ENCODE measurements around the gene KIF2C.
"Not testable (repeated sequence)": the region's sequence is repeated elsewhere in the genome, so short reads cannot be mapped to it uniquely, and the experiment has no call there.

Gene KIF2C

GRCh38 chr1:44792736-44793502 lies 53.3 kb downstream of the KIF2C start:
- Histone ChIP-seq H3K4me3 (ENCODE audit: low read depth, low read length, poor library complexity, severe bottlenecking) (no peak overlapping the region), H3K27ac (ENCODE audit: low read depth, low read length, poor library complexity, severe bottlenecking) (no peak overlapping the region), H3K36me3 (ENCODE audit: insufficient read depth, low read length) (no peaks in the 10 kb centered on the region), H3K4me1 (ENCODE audit: insufficient read depth, low read length, severe bottlenecking) (no peaks in the 10 kb centered on the region), H3K79me2 (ENCODE audit: insufficient read depth, low read length) (no peaks in the 10 kb centered on the region), H3F3A (ENCODE audit: insufficient read depth, low read length) (no peaks in the 10 kb centered on the region), H3K27me3 (ENCODE audit: insufficient read depth, low read length) (no peaks in the 10 kb centered on the region), H3K9me2 (ENCODE audit: low read depth, low read length) (no peaks in the 10 kb centered on the region), H3K4me2 (ENCODE audit: low read length) (no peak overlapping the region), H3K9ac (ENCODE audit: low read length) (no peak overlapping the region), H4K20me1 (ENCODE audit: insufficient read depth, low read length) (no peaks in the 10 kb centered on the region), H3K9me3 (ENCODE audit: low read length) (no peaks in the 10 kb centered on the region), H2AFZ (ENCODE audit: low read length) (no peak overlapping the region)
- TF ChIP-seq EZH2 (IDR thresholded peaks at IDR 0.05; ENCODE audit: borderline replicate concordance, low read length) = no peak
- no peak for TF ChIP-seq CTCF (IDR thresholded peaks at IDR 0.05; ENCODE audit: low read length)

DNA sequence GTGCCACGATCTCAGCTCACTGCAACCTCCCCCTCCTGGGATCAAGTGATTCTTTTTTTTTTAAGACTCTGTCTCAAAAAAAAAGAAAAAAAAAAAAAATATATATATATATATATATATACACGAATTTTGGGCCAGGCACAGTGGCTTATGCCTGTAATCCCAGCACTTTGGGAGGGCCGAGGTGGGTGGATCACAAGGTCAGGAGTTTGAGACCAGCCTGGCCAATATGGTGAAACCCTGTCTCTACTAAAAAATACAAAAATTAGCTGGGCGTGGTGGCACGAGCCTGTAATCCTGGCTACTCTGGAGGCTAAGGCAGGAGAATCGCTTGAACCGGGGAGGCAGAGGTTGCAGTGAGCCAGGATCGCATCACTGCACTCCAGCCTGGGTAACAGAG lies 58.2 kb downstream of the KIF2C start:
- H3K4me2 ChIP-seq (ENCODE audit: low read length); H3K4me3 ChIP-seq (ENCODE audit: low read depth, low read length, poor library complexity, severe bottlenecking); H3K27ac ChIP-seq (ENCODE audit: low read depth, low read length, poor library complexity, severe bottlenecking); H3K79me2 ChIP-seq (ENCODE audit: insufficient read depth, low read length); H3K9me3 ChIP-seq (ENCODE audit: low read length); H3K36me3 ChIP-seq (ENCODE audit: insufficient read depth, low read length); H4K20me1 ChIP-seq (ENCODE audit: insufficient read depth, low read length); H3K9me2 ChIP-seq (ENCODE audit: low read depth, low read length); H2AFZ ChIP-seq (ENCODE audit: low read length); H3F3A ChIP-seq (ENCODE audit: insufficient read depth, low read length); H3K9ac ChIP-seq (ENCODE audit: low read length); H3K27me3 ChIP-seq (ENCODE audit: insufficient read depth, low read length): not testable (repeated sequence)
- peaks cover 27% of the 10 kb centered on the region for H3K4me1 ChIP-seq (ENCODE audit: insufficient read depth, low read length, severe bottlenecking)

DNA sequence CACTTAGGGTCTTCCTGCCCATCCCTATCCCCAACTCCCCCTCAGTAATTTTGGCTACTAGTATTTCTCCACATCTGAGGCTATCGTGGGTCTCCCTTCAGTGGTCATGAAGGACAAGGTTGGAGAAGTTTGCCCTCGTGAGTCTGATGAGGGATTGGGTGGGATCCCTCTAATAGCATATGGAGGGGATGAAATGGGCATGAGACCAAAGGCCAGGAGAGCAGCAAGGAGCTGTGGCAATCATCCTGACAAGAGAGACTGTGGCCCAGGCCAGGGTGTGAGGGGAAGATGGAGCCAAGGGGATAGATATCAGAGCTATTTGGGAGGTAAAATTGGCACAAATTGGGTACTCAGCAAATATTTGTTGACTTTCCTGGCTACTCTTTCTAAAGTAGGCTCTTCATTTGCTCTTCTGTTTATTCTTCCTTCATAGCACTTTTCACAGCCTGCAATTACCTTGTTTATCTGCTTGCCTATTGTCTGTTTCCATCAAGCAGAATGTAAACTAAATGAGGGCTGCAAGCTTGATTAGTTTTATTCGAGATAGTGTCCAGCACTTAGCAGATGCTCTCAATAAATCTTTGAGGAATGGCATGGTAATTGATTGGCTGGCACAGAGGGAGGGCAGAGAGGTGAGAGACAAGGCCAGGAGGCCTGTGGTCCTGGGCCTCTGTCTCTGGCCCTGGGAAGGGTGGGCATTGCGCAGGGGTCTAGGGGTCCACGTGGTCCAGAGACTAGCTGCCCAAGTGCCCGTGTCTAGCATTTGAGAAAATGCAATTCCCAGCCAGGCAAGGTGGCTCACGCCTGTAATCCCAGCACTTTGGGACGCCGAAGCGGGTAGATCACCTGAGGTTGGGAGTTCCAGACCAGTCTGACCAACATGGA lies 59.1 kb downstream of the KIF2C start:
- Histone ChIP-seq H2AFZ (ENCODE audit: low read length) (no peak overlapping the region), H3K27ac (ENCODE audit: low read depth, low read length, poor library complexity, severe bottlenecking) (no peak overlapping the region), H4K20me1 (ENCODE audit: insufficient read depth, low read length) (no peaks in the 10 kb centered on the region), H3K9me2 (ENCODE audit: low read depth, low read length) (no peaks in the 10 kb centered on the region), H3K9me3 (ENCODE audit: low read length) (no peaks in the 10 kb centered on the region), H3K9ac (ENCODE audit: low read length) (no peak overlapping the region), H3K36me3 (ENCODE audit: insufficient read depth, low read length) (peaks cover 6% of the 10 kb centered on the region; the same call in 1 of the 2 replicates), H3K27me3 (ENCODE audit: insufficient read depth, low read length) (no peaks in the 10 kb centered on the region), H3F3A (ENCODE audit: insufficient read depth, low read length) (no peaks in the 10 kb centered on the region), H3K4me3 (ENCODE audit: low read depth, low read length, poor library complexity, severe bottlenecking) (no peak overlapping the region), H3K79me2 (ENCODE audit: insufficient read depth, low read length) (no peaks in the 10 kb centered on the region), H3K4me2 (ENCODE audit: low read length) (no peak overlapping the region), H3K4me1 (ENCODE audit: insufficient read depth, low read length, severe bottlenecking) (peaks cover 27% of the 10 kb centered on the region)
- TF ChIP-seq CTCF (IDR thresholded peaks at IDR 0.05; ENCODE audit: low read length) (no peak), EZH2 (IDR thresholded peaks at IDR 0.05; ENCODE audit: borderline replicate concordance, low read length) (no peak)
